HG02610 (cell line): ENCODE measurements around the gene FBXO33.
"Not testable (repeated sequence)": the region's sequence is repeated elsewhere in the genome, so short reads cannot be mapped to it uniquely, and the experiment has no call there.

Source experiments
- ATAC-seq: cut with Tn5 transposase; IDR thresholded peaks from one replicate; pipeline ENCODE4 v1.9.1; 2021; ENCODE audit warnings: mild to moderate bottlenecking, moderate library complexity; ENCODE audit not compliant: unreplicated experiment

Gene FBXO33

GRCh38 chr14:39374851-39375250 is 57.4 kb downstream of the FBXO33 start:
- ATAC-seq = no peak

GRCh38 chr14:39372656-39373055 is 59.6 kb downstream of the FBXO33 start:
- ATAC-seq = no peak

- ATAC-seq = no peak
These were observed 61.8 kb downstream of the FBXO33 start for GRCh38 chr14:39370415-39370814.

GRCh38 chr14:39369029-39369428 is 63.2 kb downstream of the FBXO33 start:
- no peak for ATAC-seq

GRCh38 chr14:39368261-39368959 is 63.8 kb downstream of the FBXO33 start:
- ATAC-seq = no peak

GRCh38 chr14:39367387-39367751 is 64.9 kb downstream of the FBXO33 start:
- no peak for ATAC-seq

GRCh38 chr14:39366460-39367386 is 65.5 kb downstream of the FBXO33 start:
- ATAC-seq = no peak

GRCh38 chr14:39365354-39365753 is 66.9 kb downstream of the FBXO33 start:
- ATAC-seq = no peak

- ATAC-seq = no peak
These were observed 67.7 kb downstream of the FBXO33 start for GRCh38 chr14:39364509-39364908.

GRCh38 chr14:39361556-39361955 is 70.7 kb downstream of the FBXO33 start:
- ATAC-seq = not testable (repeated sequence)

- ATAC-seq = no peak
These were observed 71.9 kb downstream of the FBXO33 start for GRCh38 chr14:39360316-39360715.

- not testable (repeated sequence) for ATAC-seq
These were observed 73.2 kb downstream of the FBXO33 start for GRCh38 chr14:39359069-39359468.

- ATAC-seq = no peak
These were observed 80.5 kb downstream of the FBXO33 start for GRCh38 chr14:39351708-39352107.

- no peak for ATAC-seq
These were observed 81.4 kb downstream of the FBXO33 start for GRCh38 chr14:39350866-39351265.
